BE2C (cell line): ENCODE results near the gene IMPDH2.
A peak's percentile ranks its signal among the peaks of the same experiment; 100 is the strongest.

ENCODE experiments used
- DNase-seq: peaks from one replicate; pipeline ENCODE4 v3.0.0-alpha.2; 2020
- H3K27me3 ChIP-seq: fragments of 250-450 bp; sonication (Bioruptor Pico); 2 replicates; pipeline ENCODE4 v1.5.1; 2020; ENCODE audit warnings: mild to moderate bottlenecking
- H3K36me3 ChIP-seq: fragments of 250-450 bp; sonication (Bioruptor Pico); 2 replicates; pipeline ENCODE4 v1.5.1; 2020; ENCODE audit warnings: mild to moderate bottlenecking
- H3K4me1 ChIP-seq: fragments of 250-450 bp; sonication (Bioruptor Pico); 2 replicates; pipeline ENCODE4 v1.5.1; 2020
- H3K4me3 ChIP-seq: 2 replicates; pipeline ENCODE4 v1.5.1; 2011; ENCODE audit warnings: low read depth, low read length
- H3K9me3 ChIP-seq: fragments of 250-450 bp; sonication (Bioruptor Pico); 2 replicates; pipeline ENCODE4 v1.5.1; 2020
- CTCF ChIP-seq: IDR thresholded peaks from 2 replicates; pipeline ENCODE4 v1.5.1; 2012; ENCODE audit warnings: mild to moderate bottlenecking, low read depth, low read length

Gene IMPDH2

DNA sequence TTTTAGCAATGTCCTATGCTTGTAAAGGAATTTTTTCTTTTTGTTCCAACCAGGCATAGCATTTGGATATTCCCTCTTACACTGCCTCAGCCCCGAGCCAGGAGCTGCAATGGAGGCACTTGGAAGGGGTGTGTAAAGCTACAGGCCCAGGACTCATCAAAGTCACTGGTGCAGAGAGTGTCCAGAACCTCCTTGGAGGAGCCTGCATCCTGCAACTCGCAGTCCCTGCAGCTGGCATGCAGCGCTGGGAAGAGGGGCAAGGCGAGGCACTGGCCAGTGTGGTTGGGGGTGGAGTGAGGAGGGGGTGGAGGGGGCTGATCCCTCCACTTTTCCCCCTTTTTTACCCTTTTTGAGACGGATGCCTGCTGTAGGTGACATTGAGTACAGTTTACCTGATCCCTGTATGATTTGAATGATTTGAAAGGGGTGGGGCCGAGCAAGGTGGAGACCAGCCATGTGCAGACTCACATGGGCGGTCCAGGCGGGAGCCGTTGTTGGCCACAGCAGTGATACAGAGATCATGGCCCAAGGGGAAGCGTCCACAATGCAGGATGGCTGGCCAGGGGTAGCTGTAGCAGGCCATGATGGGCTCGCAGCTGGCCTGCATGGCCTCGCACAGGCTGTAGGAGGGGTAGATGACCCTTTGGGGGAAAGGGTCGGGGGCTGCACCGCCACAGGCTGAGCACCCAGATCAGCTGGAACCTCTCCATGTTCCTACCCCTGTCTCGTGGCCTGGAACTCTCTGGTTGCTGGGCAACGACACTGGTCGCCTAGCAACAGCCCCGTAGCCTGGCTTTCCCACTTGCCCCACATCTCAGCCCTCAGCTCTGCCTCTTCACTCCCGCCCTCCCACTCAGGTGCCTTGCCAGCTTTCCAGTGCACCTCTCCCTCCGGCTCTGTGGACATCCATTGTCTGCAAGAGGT lies 31.2 kb downstream of the IMPDH2 start:
- peak; percentile 82 for DNase-seq

DNA sequence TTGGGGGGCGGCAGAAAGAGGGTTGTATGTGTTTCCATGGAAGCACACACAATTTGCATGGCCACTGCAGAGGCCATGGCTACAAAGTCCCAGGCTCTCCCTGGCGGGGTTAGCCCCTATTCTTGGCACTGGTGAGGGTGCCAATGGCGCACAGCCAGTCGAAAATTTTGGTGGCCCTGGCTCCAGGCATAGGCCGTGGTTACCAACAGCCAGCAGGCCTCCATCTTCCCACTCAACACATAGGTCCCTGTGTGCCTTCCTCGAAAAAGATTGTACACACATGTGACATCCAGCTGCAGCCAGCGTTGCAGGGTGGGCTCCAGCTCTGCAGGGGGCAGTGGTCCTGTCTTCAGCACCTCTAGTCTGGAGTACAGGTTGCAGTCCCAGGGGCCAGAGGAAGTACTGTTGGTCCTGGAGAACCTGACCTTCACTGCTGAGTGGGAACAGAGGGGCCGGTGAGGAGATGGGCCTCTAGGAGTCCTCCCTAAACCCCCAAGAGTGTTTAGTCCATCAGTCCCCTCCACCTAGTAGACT lies 32.0 kb downstream of the IMPDH2 start:
- Histone ChIP-seq H3K9me3 (no peaks in the 10 kb centered on the region), H3K4me3 (no peak overlapping the region), H3K4me1 (peaks cover 15% of the 10 kb centered on the region), H3K36me3 (no peaks in the 10 kb centered on the region), H3K27me3 (no peaks in the 10 kb centered on the region)
- TF ChIP-seq CTCF: peak; percentile 27; the same call in 1 of the 2 replicates
- no peak for DNase-seq

More for the DNA sequence above, 31.2 kb downstream of the IMPDH2 start:
- no peaks in the 10 kb centered on the region for H3K36me3 ChIP-seq
- H3K27me3 ChIP-seq: no peaks in the 10 kb centered on the region
- H3K4me3 ChIP-seq: peak overlapping the region; percentile 29; the same call in 1 of the 2 replicates
- no peak for TF ChIP-seq CTCF
- H3K9me3 ChIP-seq: no peaks in the 10 kb centered on the region
- H3K4me1 ChIP-seq: peaks cover 15% of the 10 kb centered on the region

DNA sequence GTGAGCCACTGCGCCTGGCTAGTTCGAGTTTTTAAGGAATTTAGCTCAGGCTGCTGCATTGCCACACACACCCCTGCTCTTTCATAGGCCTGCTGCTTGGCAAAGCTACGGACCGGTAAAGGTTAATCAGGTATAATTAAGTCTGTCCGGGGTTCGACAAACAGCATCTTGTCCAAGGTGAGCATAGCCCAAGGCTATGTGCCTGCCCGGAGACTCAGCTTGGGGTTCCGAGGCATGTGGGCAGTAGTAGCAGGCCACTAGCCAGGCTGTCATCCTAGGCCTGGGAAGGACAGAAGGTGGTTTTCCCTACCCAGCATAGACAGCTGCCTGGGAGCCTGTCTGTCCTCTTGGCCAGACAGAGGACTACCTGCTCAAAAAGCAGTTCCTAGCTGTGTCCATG lies 32.6 kb downstream of the IMPDH2 start:
- no peaks in the 10 kb centered on the region for H3K27me3 ChIP-seq
- no peak for TF ChIP-seq CTCF
- H3K36me3 ChIP-seq: no peaks in the 10 kb centered on the region
- H3K9me3 ChIP-seq: no peaks in the 10 kb centered on the region
- DNase-seq: no peak
- H3K4me3 ChIP-seq: no peak overlapping the region
- H3K4me1 ChIP-seq: peaks cover 15% of the 10 kb centered on the region

GRCh38 chr3:48993834-48994233 lies 35.4 kb downstream of the IMPDH2 start:
- no peaks in the 10 kb centered on the region for H3K27me3 ChIP-seq
- no peaks in the 10 kb centered on the region for H3K9me3 ChIP-seq
- no peak for TF ChIP-seq CTCF
- peaks cover 11% of the 10 kb centered on the region for H3K4me1 ChIP-seq
- H3K4me3 ChIP-seq: no peak overlapping the region
- no peaks in the 10 kb centered on the region for H3K36me3 ChIP-seq
- no peak for DNase-seq

GRCh38 chr3:48991851-48992545 lies 37.2 kb downstream of the IMPDH2 start:
- DNase-seq: no peak
- H3K36me3 ChIP-seq: no peaks in the 10 kb centered on the region
- no peaks in the 10 kb centered on the region for H3K4me1 ChIP-seq
- H3K27me3 ChIP-seq: no peaks in the 10 kb centered on the region
- peak overlapping the region; percentile 71 for H3K4me3 ChIP-seq
- TF ChIP-seq CTCF: no peak
- H3K9me3 ChIP-seq: no peaks in the 10 kb centered on the region
